Measurements from ENCODE around the gene PDXP. TPM values are rescaled to one million over a fixed set of nuclear protein-coding genes. Genes with fewer than 3 reads are reported as not detected.

PDXP gene
- total RNA-seq, 2 experiments from 2014 or later, result 1.5 TPM

- peak overlapping the region; percentile 58 for H3K4me3 Mint-ChIP-seq
- H3K27me3 ChIP-seq (ENCODE audit: control insufficient read depth in 1 of 2, insufficient read depth in 2 of 2, low read length in 2 of 2), result no peaks in the 10 kb centered on the region
- no peak for TF ChIP-seq CTCF (IDR thresholded peaks at IDR 0.05)
- intact Hi-C loops (cut with DNase I, micrococcal nuclease), result no loop called here
- H3K9me3 Mint-ChIP-seq, result no peaks in the 10 kb centered on the region
- H3K27ac ChIP-seq (ENCODE audit: low read depth in 1 of 2, low read length in 2 of 2), result peak overlapping the region; percentile 65 to 86
- peaks cover 21% of the 10 kb centered on the region for H3K36me3 ChIP-seq (ENCODE audit: insufficient read depth, low read length)
- H3K4me1 Mint-ChIP-seq (ENCODE audit: low read depth), result peaks cover 68% of the 10 kb centered on the region
- peaks cover 85% of the 10 kb centered on the region for H3K4me1 ChIP-seq (ENCODE audit: insufficient read depth, low read length)
- peak; percentile 37 for ATAC-seq (ENCODE audit: poor library complexity)
- H3K4me3 ChIP-seq (ENCODE audit: low read length), result peak overlapping the region; percentile 34
- no peaks in the 10 kb centered on the region for H3K9me3 ChIP-seq (ENCODE audit: control insufficient read depth in 1 of 2, insufficient read depth in 1 of 2, low read length in 2 of 2)
- H3K27ac Mint-ChIP-seq, result peak overlapping the region; percentile 94
- POLR2A ChIA-PET, result interaction anchor here (0.8 to 5.2 kb wide), 10 partner anchors 8 to 53 kb away, joined by 3 to 43 read pairs (median 8); partner anchors contain the start of genes GGA1, LGALS1, NOL12 and PDXP
- CTCF ChIA-PET, result interaction anchor here (1.1 to 8.6 kb wide), 6 partner anchors 10 to 95 kb away, joined by 3 to 49 read pairs (median 10); partner anchors contain the start of gene GGA1
- no peaks in the 10 kb centered on the region for H3K27me3 Mint-ChIP-seq
- H3K36me3 Mint-ChIP-seq (ENCODE audit: low read depth), result peaks cover 4% of the 10 kb centered on the region
- DNase-seq, result peak in 3 of 14 experiments; percentile 62 to 76 (median 69)
These were observed 25.4 kb upstream of the PDXP start for GRCh38 chr22:37633089-37633624.

- H3K36me3 Mint-ChIP-seq (ENCODE audit: low read depth), result peaks cover 10% of the 10 kb centered on the region
- POLR2A ChIA-PET, result interaction anchor here (0.8 to 5.2 kb wide), 11 partner anchors 9 to 52 kb away, joined by 3 to 43 read pairs (median 6); partner anchors contain the start of genes GGA1, LGALS1, NOL12 and PDXP
- H3K27ac Mint-ChIP-seq, result peak overlapping the region; percentile 94
- Histone ChIP-seq H3K36me3 (ENCODE audit: insufficient read depth, low read length) (peaks cover 21% of the 10 kb centered on the region), H3K9me3 (ENCODE audit: control insufficient read depth in 1 of 2, insufficient read depth in 1 of 2, low read length in 2 of 2) (no peaks in the 10 kb centered on the region), H3K27me3 (ENCODE audit: control insufficient read depth in 1 of 2, insufficient read depth in 2 of 2, low read length in 2 of 2) (no peaks in the 10 kb centered on the region), H3K4me1 (ENCODE audit: insufficient read depth, low read length) (peaks cover 85% of the 10 kb centered on the region), H3K27ac (ENCODE audit: low read depth in 1 of 2, low read length in 2 of 2) (peak overlapping the region; percentile 65 to 86), H3K4me3 (ENCODE audit: low read length) (peak overlapping the region; percentile 34)
- CTCF ChIA-PET, result interaction anchor here (0.6 to 8.6 kb wide), 6 partner anchors 9 to 95 kb away, joined by 3 to 49 read pairs (median 10); partner anchors contain the start of gene GGA1
- peaks cover 68% of the 10 kb centered on the region for H3K4me1 Mint-ChIP-seq (ENCODE audit: low read depth)
- peak in 11 of 14 experiments; percentile 44 to 81 (median 52) for DNase-seq
- intact Hi-C loops (cut with DNase I, micrococcal nuclease), result no loop called here
- peak; percentile 61 for ATAC-seq (ENCODE audit: poor library complexity)
- H3K27me3 Mint-ChIP-seq, result no peaks in the 10 kb centered on the region
- no peak for TF ChIP-seq CTCF (IDR thresholded peaks at IDR 0.05)
- no peaks in the 10 kb centered on the region for H3K9me3 Mint-ChIP-seq
- H3K4me3 Mint-ChIP-seq, result peak overlapping the region; percentile 88
These were observed 24.7 kb upstream of the PDXP start for GRCh38 chr22:37633625-37634416.

- peaks cover 12% of the 10 kb centered on the region for H3K36me3 Mint-ChIP-seq (ENCODE audit: low read depth)
These were observed 24.1 kb upstream of the PDXP start for GRCh38 chr22:37634417-37634924.

More at GRCh38 chr22:37634417-37634924, 24.1 kb upstream of the PDXP start:
- Histone ChIP-seq H3K36me3 (ENCODE audit: insufficient read depth, low read length) (peaks cover 21% of the 10 kb centered on the region), H3K27ac (ENCODE audit: low read depth in 1 of 2, low read length in 2 of 2) (peak overlapping the region; percentile 65 to 86), H3K4me3 (ENCODE audit: low read length) (peak overlapping the region; percentile 34), H3K27me3 (ENCODE audit: control insufficient read depth in 1 of 2, insufficient read depth in 2 of 2, low read length in 2 of 2) (no peaks in the 10 kb centered on the region), H3K4me1 (ENCODE audit: insufficient read depth, low read length) (peaks cover 86% of the 10 kb centered on the region), H3K9me3 (ENCODE audit: control insufficient read depth in 1 of 2, insufficient read depth in 1 of 2, low read length in 2 of 2) (no peaks in the 10 kb centered on the region)
- intact Hi-C loops (cut with DNase I, micrococcal nuclease), result no loop called here
- TF ChIP-seq CTCF (IDR thresholded peaks at IDR 0.05), result peak; percentile 15
- ChIA-PET CTCF (interaction anchor here (0.6 to 8.6 kb wide), 7 partner anchors 9 to 96 kb away, joined by 3 to 49 read pairs (median 6); partner anchors contain the start of gene GGA1), POLR2A (interaction anchor here (1.4 to 5.2 kb wide), 8 partner anchors 9 to 52 kb away, joined by 3 to 43 read pairs (median 16); partner anchors contain the start of genes GGA1, LGALS1, NOL12 and PDXP)
- Mint-ChIP-seq H3K9me3 (no peaks in the 10 kb centered on the region), H3K27me3 (no peaks in the 10 kb centered on the region), H3K27ac (peak overlapping the region; percentile 94), H3K4me1 (ENCODE audit: low read depth) (peaks cover 63% of the 10 kb centered on the region), H3K4me3 (peak overlapping the region; percentile 88)
- DNase-seq, result peak in 2 of 14 experiments; percentile 52 to 60
- peak; percentile 26 for ATAC-seq (ENCODE audit: poor library complexity)
